OCI-LY3 (cell line): Measurements from ENCODE around the gene ARL13B.
"Not testable (repeated sequence)": the region's sequence is repeated elsewhere in the genome, so short reads cannot be mapped to it uniquely, and the experiment has no call there.

ENCODE experiments used
- H2AFZ ChIP-seq: fragments of 200-600, 300-600 bp; shearing (Covaris generic); 2 replicates; pipeline ENCODE4 v1.6.0; 2014; ENCODE audit warnings: antibody characterized with exemption, low read depth, low read length
- H3K27ac ChIP-seq: fragments of 200-600, 300-600 bp; sonication (generic); 2 replicates; pipeline ENCODE4 v1.5.1; 2014; ENCODE audit warnings: mild to moderate bottlenecking, low read length, moderate library complexity, mixed read lengths
- H3K27me3 ChIP-seq: fragments of 200-600, 300-600 bp; sonication (generic); 2 replicates; pipeline ENCODE4 v1.6.1; 2014; ENCODE audit warnings: low read depth, low read length, mixed read lengths
- H3K36me3 ChIP-seq: fragments of 200-600, 300-600 bp; sonication (generic); replicated peaks from 2 replicates; pipeline ENCODE3; 2014; ENCODE audit warnings: low read depth, low read length, mixed read lengths
- H3K4me1 ChIP-seq: fragments of 300-600, 200-600 bp; sonication (generic); 2 replicates; pipeline ENCODE4 v1.6.1; 2014; ENCODE audit warnings: low read length, mixed read lengths
- H3K4me2 ChIP-seq: fragments of 200-600, 300-600 bp; sonication (generic); 2 replicates; pipeline ENCODE4 v1.6.1; 2014; ENCODE audit warnings: low read length, mixed read lengths
- H3K4me3 ChIP-seq: fragments of 300-600, 200-600 bp; sonication (generic); 2 replicates; pipeline ENCODE4 v1.5.1; 2014; ENCODE audit warnings: antibody characterized with exemption, mild to moderate bottlenecking, low read length, moderate library complexity
- H3K79me2 ChIP-seq: fragments of 300-600, 200-600 bp; shearing (Covaris generic); 2 replicates; pipeline ENCODE4 v1.6.1; 2014; ENCODE audit warnings: mild to moderate bottlenecking, low read length, mixed read lengths
- H3K9ac ChIP-seq: fragments of 300-600, 200-600 bp; shearing (Covaris generic); 2 replicates; pipeline ENCODE4 v1.6.0; 2014; ENCODE audit warnings: mild to moderate bottlenecking, low read length, moderate library complexity
- H3K9me3 ChIP-seq: fragments of 200-600, 300-600 bp; shearing (Covaris generic); 2 replicates; pipeline ENCODE4 v1.6.1; 2014; ENCODE audit warnings: low read length, mixed read lengths; ENCODE audit not compliant: insufficient read depth
- H4K20me1 ChIP-seq: fragments of 200-600, 300-600 bp; sonication (generic); 2 replicates; pipeline ENCODE4 v1.6.1; 2016; ENCODE audit warnings: low read length, mixed read lengths; ENCODE audit not compliant: insufficient read depth
- CTCF ChIP-seq: fragments of 200-600, 300-600 bp; sonication (generic); IDR thresholded peaks from 2 replicates; pipeline ENCODE4 v1.5.1; 2014; ENCODE audit warnings: antibody characterized with exemption, low read length, low read depth
- EZH2phosphoT487 ChIP-seq: fragments of 200-600 bp; shearing (Covaris generic); IDR thresholded peaks from 2 replicates; pipeline ENCODE4 v1.6.1; 2018; ENCODE audit warnings: antibody characterized with exemption, mixed run types, low read depth

The ARL13B gene

GRCh38 chr3:93979850-93980676 lies at the start of gene ARL13B:
Gene ARL13B (plus strand): TSS chr3:93980155. CDS start chr3:93980424, 269 bp downstream.
- Histone ChIP-seq H3K4me3 (peak within 1 kb of the TSS; percentile 93), H3K4me2 (peak within 1 kb of the TSS; percentile 80), H3K9ac (peak within 1 kb of the TSS; percentile 76), H3K9me3 (no peaks in the 10 kb centered on the region), H4K20me1 (no peaks in the 10 kb centered on the region), H3K27me3 (no peaks in the 10 kb centered on the region), H3K4me1 (peaks cover 17% of the 10 kb centered on the region), H3K27ac (no peak within 1 kb of the TSS), H2AFZ (peak within 1 kb of the TSS; percentile 88), H3K79me2 (peaks cover 10% of the 10 kb centered on the region), H3K36me3 (no peaks in the 10 kb centered on the region)
- no peak for TF ChIP-seq EZH2phosphoT487
- no peak for TF ChIP-seq CTCF

- H3K4me1 ChIP-seq, result no peaks in the 10 kb centered on the region
- TF ChIP-seq EZH2phosphoT487, result no peak
- TF ChIP-seq CTCF, result no peak
- no peak overlapping the region for H3K27ac ChIP-seq
- H4K20me1 ChIP-seq, result no peaks in the 10 kb centered on the region
- no peaks in the 10 kb centered on the region for H3K79me2 ChIP-seq
- H3K4me2 ChIP-seq, result no peak overlapping the region
- no peaks in the 10 kb centered on the region for H3K27me3 ChIP-seq
- no peak overlapping the region for H3K4me3 ChIP-seq
- no peak overlapping the region for H3K9ac ChIP-seq
- no peak overlapping the region for H2AFZ ChIP-seq
- no peaks in the 10 kb centered on the region for H3K36me3 ChIP-seq
- no peaks in the 10 kb centered on the region for H3K9me3 ChIP-seq
Observed at GRCh38 chr3:93931597-93932229, 48.2 kb upstream of the ARL13B start.

GRCh38 chr3:93934366-93935046 lies 45.4 kb upstream of the ARL13B start:
- Histone ChIP-seq H3K4me3 (no peak overlapping the region), H3K4me1 (no peaks in the 10 kb centered on the region), H3K27ac (no peak overlapping the region), H3K79me2 (no peaks in the 10 kb centered on the region), H3K9ac (no peak overlapping the region), H3K27me3 (no peaks in the 10 kb centered on the region), H4K20me1 (no peaks in the 10 kb centered on the region), H2AFZ (no peak overlapping the region), H3K36me3 (no peaks in the 10 kb centered on the region), H3K4me2 (no peak overlapping the region), H3K9me3 (no peaks in the 10 kb centered on the region)
- no peak for TF ChIP-seq EZH2phosphoT487
- no peak for TF ChIP-seq CTCF

GRCh38 chr3:93936549-93936948 lies 43.4 kb upstream of the ARL13B start:
- H3K36me3 ChIP-seq, result no peaks in the 10 kb centered on the region
- H3K4me2 ChIP-seq, result no peak overlapping the region
- no peak overlapping the region for H3K27ac ChIP-seq
- no peak for TF ChIP-seq CTCF
- no peak for TF ChIP-seq EZH2phosphoT487
- H4K20me1 ChIP-seq, result no peaks in the 10 kb centered on the region
- no peak overlapping the region for H2AFZ ChIP-seq
- no peaks in the 10 kb centered on the region for H3K4me1 ChIP-seq
- H3K27me3 ChIP-seq, result no peaks in the 10 kb centered on the region
- no peaks in the 10 kb centered on the region for H3K9me3 ChIP-seq
- H3K79me2 ChIP-seq, result no peaks in the 10 kb centered on the region
- H3K4me3 ChIP-seq, result no peak overlapping the region
- no peak overlapping the region for H3K9ac ChIP-seq

- not testable (repeated sequence) for H3K4me3 ChIP-seq, H3K9ac ChIP-seq, H3K27ac ChIP-seq, H4K20me1 ChIP-seq, H3K36me3 ChIP-seq, H3K27me3 ChIP-seq, H2AFZ ChIP-seq, H3K79me2 ChIP-seq, H3K4me2 ChIP-seq, H3K4me1 ChIP-seq, H3K9me3 ChIP-seq
Observed at GRCh38 chr3:93937485-93937884, 42.5 kb upstream of the ARL13B start.

GRCh38 chr3:93949958-93950357 lies 30.0 kb upstream of the ARL13B start:
- H4K20me1 ChIP-seq, H3K9ac ChIP-seq, H3K79me2 ChIP-seq, H3K36me3 ChIP-seq, H3K4me2 ChIP-seq, H3K4me1 ChIP-seq, H3K4me3 ChIP-seq, H2AFZ ChIP-seq, H3K27ac ChIP-seq, H3K27me3 ChIP-seq, H3K9me3 ChIP-seq: not testable (repeated sequence)
